NOMO-1 treated with dmso at 0.1 percent for 144 hours (cell line): ENCODE measurements around the gene ZNRD2.

ENCODE experiments used
- DNase-seq: peaks from one replicate; lab custom pipeline; 2025; ENCODE audit not compliant: unreplicated experiment; lab: John Stamatoyannopoulos, UW

ZNRD2 gene

DNA sequence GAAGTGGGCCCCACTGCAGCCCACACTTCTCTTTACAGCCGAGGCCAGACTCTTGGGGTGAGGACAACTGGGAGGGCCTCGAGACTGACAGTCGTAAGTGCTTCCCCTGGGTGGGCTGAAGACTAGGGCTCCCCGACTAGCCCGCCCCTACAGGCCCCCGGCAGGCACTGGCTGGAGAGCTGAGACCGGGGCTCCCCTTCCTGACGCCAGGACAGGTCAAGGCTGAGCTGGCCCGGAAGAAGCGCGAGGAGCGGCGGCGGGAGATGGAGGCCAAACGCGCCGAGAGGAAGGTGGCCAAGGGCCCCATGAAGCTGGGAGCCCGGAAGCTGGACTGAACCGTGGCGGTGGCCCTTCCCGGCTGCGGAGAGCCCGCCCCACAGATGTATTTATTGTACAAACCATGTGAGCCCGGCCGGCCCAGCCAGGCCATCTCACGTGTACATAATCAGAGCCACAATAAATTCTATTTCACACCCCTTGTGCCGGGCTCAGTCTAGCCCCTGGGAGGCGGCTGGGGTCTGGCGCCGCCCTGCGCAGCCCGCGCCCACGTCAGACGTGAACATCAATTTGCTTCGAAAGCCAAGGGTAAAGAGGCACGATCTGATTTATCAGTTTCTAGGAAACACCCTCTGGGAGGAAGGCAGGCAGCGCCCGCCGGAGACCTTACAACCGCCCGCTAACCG is 31.9 kb upstream of the ZNRD2 start:
- DNase-seq, result no peak

- no peak for DNase-seq
Measured at GRCh38 chr11:65538915-65539743, 31.1 kb upstream of the ZNRD2 start.

DNA sequence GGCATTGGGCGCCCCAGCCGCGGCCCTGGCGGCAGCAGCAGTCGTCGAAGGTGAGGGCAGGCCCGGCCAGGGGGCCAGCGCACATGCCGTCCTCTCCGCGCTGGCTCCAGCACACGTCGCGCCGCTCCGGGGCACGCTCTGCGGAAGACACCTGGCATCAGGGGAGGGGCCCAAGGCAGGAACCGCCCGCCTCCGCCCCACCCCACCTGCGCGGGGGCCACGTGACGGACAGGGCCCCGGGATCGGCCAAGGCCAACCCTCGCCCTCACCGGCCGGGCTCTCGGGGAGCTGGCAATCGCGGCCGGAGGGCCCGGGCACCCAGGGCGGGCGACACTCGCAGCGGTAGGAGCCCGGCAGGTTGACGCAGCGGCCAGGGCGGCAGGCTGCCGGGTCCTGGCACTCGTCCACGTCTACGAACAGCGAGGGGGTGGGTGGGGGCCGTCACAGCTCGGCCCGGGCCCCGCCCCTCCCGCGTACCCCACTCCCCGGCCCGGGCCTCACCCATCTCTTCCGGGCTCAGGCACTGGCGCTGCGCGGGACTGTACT is 30.5 kb upstream of the ZNRD2 start:
- DNase-seq, result no peak

DNA sequence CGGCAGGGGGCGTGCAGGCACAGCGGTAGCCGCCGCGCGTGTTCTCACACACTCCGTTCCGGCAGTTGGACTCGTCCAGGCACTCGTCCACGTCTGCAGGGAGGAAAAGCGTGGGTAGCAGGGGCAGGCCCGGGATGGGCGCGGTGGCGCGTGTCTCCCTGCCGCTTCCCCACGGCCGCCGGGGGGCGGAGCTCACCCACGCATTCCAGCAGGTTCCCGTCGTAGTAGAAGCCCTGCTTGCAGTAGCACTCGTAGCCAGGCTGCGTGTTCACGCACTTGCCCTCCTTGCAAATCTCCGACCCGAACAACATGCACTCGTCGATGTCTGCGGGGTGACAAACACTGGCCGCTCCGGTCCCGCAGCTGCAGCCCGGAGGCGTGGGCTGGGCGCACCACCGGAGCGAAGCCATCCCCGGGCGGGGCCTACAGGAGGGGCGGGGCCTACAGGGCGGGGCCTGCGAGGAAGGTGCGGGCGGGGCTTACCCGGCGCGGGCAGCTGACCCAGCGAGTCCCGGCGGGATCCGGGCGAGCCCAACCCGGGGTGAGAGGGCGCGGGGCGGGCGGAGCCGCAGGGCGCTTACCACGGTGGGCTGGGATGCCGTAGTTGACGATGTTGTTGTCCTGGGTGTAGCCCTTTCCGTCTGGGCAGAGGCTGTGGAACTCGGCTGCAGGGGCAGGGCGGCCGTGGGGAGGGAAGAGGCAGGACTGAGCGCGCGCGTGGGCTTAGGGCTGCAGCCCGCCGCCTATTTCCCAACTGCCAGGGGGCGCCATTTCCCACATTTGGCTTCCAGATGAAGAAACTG is 29.8 kb upstream of the ZNRD2 start:
- peak; percentile 90 for DNase-seq

DNA sequence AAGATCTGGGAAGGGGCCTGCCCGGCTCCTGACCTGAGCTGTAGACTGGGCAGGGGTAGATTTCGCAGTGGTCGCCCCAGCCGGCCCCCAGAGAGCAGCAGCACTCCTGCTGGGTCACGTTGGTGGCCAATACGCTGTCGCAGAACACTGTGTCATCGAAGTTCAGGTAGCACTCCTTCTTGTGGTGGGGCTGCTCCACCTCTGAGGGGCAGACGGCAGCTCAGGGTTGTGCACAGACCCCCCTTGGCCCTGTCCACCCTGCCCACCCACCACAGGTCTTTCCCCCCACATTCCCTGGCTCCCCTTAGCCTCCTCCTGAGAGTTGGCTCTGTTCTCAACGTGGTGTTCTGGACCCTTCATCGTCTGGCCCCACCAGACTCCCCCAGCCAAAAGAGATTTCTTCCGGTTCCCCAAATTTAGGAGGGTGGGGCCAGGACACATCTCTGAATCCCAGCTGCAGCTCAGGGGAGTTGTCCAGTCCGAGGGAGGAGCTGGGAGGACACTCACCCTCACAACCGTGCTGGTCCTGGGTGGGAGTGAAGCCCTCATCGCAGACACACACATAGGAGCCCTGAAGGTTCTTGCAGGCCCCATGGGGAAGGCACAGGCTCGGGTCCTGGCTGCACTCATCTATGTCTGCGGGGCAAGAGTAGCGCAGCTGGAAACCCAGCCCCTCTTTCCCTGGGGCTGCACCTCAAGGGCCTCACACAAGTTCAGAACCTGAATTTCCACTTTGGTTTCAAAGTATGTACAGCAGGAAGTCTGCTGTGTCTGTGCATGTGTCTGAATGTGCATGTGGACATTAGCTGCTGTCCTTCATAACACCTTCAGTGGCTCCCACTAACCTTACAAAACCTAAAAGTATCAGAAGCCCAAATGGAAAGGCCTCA is 28.9 kb upstream of the ZNRD2 start:
- no peak for DNase-seq

DNA sequence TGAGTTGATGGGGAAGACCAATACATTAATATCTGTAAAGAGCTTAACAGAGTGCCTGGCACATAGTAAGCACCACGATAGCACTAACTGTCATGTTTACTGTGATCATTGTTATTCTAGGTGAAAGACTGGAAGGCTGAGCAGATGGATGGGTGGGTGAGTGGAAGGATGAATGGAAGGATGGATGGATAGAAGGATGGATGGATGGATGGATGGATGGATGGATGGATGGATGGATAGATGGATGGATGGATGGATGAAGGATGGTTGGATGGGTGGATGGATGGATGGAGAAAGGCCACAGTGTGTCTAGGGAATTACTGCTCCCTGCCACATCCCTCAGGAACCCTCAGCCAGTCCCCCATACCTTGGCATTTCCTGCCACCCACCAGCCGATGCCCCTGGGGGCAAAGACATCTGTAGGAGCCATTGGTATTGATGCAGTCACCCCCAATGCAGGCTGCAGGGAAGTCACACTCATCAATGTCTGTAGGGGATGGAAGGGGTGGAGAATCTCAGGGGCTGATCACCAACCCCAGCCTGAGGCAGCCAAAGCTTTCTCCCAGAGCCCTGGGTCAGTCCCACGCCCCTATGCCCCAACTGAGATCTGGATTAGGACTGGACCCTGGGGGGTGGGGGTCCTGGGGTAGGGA is 27.4 kb upstream of the ZNRD2 start:
- no peak for DNase-seq

- no peak for DNase-seq
Measured at GRCh38 chr11:65545853-65546216, 24.4 kb upstream of the ZNRD2 start.

GRCh38 chr11:65546217-65546958 is 23.9 kb upstream of the ZNRD2 start:
- peak; percentile 32 for DNase-seq

DNA sequence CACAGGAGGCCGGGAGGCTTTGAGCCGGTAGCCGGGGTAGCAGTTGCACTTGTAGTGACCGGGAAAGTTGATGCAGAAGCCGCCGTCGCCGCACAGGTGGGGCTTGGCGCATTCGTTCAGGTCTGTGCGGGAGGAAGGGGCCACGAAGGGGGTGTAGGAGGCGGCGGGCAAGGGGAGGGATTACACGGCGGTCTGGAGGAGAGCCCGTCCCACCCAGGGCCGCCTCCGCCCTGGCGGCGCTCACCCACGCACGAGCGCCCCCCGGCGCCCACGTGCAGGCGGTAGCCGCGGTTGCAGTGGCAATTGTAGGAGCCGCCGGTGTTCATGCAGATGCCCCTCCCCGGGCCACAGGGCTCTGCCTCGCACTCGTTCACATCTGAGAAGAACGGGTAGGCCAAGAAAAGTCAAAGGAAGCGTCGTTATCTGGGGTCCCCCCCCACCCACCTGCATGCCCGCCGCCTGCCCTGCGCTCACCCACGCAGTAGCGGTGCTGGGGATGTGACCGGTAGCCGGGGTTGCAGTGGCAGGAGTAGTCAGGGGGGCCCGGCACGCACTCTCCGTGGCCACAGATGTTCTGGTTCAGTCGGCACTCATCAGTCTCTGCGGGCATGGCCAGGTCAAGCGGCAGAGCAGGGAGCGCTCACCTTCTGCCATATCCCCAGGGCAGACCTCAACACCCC is 22.7 kb upstream of the ZNRD2 start:
- no peak for DNase-seq

- no peak for DNase-seq
Measured at GRCh38 chr11:65548395-65548794, 21.9 kb upstream of the ZNRD2 start.

DNA sequence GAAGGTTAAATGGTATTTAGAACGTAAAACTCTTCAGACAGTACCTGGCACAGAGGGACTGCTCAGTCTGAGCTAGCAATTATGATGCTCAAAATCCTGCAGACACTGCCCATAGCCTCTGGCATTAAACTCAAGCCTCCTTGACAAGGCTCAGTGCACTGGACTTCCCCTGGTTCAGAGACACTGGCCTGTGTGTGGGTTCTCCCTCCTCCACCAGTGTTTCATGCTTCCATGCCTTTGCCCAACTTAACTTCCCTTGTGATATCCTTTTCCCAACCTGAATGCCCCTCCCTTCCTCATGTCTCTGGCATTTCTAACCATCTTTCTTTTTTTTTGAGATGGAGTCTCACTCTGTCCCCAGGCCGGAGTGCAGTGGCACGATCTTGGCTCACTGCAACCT is 21.2 kb upstream of the ZNRD2 start:
- no peak for DNase-seq

DNA sequence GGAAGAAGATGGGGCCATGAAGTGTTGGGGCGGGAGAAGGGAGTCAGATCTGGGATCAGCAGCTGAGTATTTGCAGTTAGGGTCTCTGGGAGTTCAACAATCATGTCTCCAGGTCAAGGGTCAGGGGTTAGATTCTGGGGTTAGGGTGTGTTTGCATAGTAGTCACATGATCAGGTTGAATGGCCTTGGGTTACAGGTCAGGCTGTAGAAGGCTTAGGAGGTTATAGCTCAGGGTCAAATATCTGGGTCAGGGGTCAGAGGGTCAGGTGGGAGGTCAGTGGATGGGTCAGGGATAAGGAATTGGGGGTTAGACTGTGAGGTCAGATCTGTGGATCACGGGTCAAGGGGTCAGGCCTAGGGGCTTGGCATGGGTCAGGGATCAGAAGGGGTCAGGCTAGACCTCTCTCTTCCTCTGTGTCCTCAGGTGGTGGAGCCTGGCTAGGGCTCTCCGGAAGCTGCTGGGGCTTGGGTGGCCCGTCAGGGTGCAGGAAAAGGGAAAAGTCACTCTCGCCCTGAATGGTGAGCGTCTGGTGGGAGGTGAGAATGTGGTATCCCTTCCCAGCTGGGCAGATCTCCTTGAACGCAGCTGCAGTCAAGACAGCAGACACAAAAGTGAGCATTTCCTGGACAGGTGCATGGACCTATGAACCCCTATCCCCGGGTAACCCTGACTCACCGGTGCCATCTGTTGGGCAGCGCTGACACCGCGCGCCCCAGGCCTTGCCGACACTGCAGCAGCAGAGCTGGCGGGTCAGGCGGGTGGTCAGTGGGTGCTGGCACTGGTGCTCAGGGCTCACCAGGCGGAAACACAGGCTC is 18.5 kb upstream of the ZNRD2 start:
- DNase-seq, result peak; percentile 30

DNA sequence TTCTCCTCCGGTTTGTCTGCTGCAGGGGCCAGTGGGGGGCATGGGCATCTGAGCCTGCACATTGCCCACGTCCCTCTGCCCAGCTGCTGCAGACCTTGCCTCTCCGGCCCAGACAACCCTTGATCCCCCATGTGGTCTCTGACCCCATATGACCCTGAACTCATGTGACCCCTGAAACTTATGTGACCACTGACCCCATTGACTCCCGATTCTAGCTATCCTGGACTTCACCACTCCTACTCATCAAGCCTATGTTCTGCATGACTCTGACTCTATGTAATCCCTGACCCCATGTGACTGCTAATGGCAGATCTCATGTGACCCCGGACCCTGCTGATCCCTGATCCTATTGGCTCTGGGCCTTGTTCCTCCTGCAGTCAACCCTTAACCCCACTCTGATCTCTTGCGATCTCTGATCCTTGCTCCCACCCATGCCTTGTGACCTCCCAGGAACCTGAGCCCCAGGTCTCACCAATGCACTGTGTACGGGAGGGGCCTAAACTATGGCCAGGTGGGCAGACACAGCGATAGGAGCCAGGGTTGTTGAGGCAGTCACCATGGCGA is 17.8 kb upstream of the ZNRD2 start:
- DNase-seq, result no peak

DNA sequence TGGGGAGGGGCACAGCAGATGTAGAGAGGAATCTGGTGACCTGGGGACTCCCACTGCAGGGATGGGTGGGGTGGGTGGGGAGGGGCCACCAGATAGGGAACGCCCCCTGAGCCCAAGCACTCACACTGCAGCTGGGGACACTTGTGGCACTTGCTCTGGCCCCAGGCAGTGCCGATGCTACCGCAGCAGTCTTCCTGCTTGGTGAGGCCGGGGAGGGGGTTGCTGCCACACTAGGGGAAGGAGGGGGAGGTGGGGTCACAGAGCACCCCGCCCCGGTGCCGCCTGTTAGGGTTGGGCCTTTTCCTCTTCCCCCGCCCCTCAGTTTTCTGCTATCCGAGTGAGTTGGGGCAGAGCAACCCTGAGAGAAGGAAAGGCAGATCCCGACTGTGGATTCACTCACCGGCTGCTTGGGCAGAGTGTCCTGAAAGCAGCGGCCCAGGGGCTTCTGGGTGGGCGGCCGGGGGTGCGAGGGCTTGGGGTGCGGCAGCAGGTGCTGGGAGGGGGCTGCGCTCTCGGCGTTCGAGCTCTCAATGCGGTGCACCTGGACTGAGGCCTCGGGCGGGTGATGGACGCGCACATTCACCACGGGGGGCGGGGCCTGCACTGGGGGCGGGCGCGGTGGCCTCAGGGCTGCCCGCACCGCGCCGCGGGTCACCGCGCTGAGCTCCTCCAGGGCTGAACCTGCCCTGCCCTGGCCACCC is 16.8 kb upstream of the ZNRD2 start:
- DNase-seq, result no peak

GRCh38 chr11:65554057-65554818 is 16.0 kb upstream of the ZNRD2 start:
- no peak for DNase-seq

- DNase-seq, result no peak
Measured at GRCh38 chr11:65554842-65555430, 15.3 kb upstream of the ZNRD2 start.
